Choroid plexus epithelial cell (primary cell): ENCODE results near the gene CCDC138.

ENCODE experiments used
- DNase-seq: peaks from one replicate; pipeline ENCODE4 v3.0.0-alpha.2; 2010; ENCODE audit warnings: low read depth
- H3K4me3 ChIP-seq: 2 replicates; pipeline ENCODE4 v1.5.1; 2011; ENCODE audit warnings: low read depth, mild to moderate bottlenecking, control low read depth, low read length, moderate library complexity
- TF ChIP-seq, protein P1 (sequence below): conservative IDR thresholded peaks from 2 replicates; pipeline ENCODE4 v1.5.1; 2011; ENCODE audit warnings: low read depth, mild to moderate bottlenecking, control low read depth, inconsistent platforms, low read length, moderate library complexity

The CCDC138 gene

DNA sequence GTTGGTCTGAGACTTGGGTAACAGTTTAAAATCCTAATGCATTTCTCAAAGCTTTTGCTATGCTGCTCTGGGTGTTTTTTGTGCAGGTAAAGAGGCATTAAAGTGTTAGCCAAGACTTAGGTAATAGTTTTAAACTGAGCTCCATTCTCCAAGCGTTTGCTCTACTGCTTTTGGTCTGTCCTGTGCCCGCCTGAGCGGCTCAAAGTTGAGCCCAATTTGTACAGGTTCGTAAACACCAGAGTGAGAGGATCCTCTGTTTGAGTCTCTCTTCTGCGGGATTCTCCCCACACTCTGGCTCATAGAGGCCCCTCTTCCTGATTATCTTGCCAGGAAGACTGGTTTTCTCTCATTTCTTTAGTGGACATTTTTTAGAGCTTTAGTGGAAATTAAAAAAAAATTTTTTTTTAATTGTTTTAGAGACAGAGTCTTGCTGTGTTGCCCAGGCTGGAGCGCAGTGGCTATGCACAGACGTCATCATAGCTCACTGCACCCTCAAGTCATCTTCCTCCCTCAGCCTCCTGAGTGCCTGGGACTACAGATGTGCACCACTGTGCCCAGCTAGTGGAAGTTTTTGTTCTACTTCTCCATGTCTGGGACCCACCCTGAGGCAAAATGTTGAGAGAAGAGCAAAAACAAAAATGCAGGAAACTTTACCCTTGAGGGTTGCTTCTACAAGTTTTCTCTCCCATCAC lies 16.6 kb downstream of the CCDC138 start:
- no peak for DNase-seq
- TF ChIP-seq, protein P1, sequence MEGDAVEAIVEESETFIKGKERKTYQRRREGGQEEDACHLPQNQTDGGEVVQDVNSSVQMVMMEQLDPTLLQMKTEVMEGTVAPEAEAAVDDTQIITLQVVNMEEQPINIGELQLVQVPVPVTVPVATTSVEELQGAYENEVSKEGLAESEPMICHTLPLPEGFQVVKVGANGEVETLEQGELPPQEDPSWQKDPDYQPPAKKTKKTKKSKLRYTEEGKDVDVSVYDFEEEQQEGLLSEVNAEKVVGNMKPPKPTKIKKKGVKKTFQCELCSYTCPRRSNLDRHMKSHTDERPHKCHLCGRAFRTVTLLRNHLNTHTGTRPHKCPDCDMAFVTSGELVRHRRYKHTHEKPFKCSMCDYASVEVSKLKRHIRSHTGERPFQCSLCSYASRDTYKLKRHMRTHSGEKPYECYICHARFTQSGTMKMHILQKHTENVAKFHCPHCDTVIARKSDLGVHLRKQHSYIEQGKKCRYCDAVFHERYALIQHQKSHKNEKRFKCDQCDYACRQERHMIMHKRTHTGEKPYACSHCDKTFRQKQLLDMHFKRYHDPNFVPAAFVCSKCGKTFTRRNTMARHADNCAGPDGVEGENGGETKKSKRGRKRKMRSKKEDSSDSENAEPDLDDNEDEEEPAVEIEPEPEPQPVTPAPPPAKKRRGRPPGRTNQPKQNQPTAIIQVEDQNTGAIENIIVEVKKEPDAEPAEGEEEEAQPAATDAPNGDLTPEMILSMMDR = no peak
- no peak overlapping the region for H3K4me3 ChIP-seq

DNA sequence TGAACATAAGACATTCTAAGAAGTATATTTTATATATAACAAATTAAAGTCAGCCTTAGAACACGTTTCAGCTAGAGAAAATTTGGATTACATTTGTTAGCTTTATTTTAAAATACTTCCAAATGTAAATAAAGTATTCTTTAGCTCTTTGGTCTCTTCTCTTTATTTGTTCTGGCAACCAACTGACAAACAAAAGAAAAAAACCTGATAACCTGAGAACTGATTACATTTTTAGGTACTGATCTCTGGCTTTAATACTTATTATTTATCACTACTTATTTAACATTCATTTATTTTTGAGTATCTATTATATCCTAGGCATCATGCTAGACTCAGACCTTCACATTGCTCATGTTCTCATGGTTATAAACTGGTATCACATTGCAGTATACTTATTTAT lies 18.5 kb downstream of the CCDC138 start:
- TF ChIP-seq, protein P1 = no peak
- no peak for DNase-seq
- no peak overlapping the region for H3K4me3 ChIP-seq

DNA sequence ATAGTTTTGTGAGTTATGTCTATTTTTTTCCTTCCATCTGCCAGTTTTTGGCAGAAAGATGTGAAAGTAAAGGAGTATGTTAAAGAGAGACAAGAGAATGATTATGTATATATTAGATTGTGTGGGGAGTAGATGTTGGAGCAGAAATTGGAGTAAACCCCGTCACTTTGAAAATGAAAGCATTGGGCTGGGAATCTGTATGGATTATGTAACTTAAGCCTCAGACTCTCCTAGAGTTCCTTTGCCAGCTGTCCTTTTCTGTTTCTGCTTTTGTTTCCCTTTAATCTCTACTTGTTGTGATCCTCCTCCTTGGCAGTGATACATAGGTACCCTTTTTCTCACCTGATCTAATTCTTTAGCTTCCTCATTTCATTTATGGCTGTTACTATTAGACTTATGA lies 19.2 kb downstream of the CCDC138 start:
- no peak overlapping the region for H3K4me3 ChIP-seq
- TF ChIP-seq, protein P1 = no peak
- DNase-seq = no peak

DNA sequence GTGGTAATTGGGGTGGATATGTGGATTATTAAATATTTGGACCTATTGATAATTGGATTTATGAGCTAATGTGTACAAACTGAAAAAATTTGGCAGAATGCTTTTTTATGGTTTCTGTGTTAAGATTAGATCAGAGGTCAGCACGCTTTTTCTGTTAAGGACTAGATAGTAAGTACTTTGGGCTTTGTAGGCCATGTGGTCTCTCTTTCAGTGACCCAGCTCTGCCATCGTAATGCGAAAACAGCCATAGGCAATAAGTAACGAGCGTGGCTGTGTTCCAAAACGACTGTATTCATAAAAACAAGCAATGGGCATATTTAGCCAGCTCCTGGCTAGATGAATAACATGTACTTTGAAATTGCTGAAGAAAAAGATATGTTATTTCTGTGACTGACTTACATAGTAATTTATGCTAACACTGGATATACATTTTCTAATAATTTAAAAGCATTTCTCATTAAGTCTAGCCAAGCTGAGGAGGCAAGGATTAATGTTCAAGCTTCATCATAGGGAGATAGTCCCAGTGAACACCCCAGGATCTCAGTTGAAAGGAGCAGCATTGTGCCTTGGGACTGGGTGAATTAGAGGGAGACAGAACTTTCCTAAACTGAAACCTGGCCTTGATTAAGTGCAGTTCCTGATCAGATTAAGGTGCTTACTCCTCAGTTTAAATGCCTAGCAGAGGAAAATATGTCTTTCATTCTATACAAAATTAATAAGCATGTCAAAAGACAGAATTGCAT lies 20.0 kb downstream of the CCDC138 start:
- TF ChIP-seq, protein P1 = no peak
- no peak overlapping the region for H3K4me3 ChIP-seq
- no peak for DNase-seq

DNA sequence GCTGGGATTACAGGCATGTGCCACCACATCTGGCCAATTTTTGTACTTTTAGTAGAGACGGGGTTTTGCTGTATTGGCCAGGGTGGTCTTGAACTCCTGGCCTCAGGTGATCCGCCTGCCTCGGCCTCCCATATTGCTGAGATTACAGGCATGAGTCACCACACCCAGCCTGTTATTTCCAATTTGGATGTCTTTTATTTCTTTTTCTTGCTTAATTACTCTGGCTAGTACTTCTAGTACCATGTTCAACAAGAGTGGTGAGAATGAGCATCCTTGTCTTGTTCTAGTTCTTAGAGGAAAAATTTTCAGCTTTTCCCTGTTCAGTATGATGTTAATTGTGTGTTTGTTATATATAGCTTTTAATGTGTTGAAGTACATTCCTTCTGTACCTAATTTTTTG lies 23.4 kb downstream of the CCDC138 start:
- no peak for DNase-seq
- TF ChIP-seq, protein P1 = no peak
- no peak overlapping the region for H3K4me3 ChIP-seq

DNA sequence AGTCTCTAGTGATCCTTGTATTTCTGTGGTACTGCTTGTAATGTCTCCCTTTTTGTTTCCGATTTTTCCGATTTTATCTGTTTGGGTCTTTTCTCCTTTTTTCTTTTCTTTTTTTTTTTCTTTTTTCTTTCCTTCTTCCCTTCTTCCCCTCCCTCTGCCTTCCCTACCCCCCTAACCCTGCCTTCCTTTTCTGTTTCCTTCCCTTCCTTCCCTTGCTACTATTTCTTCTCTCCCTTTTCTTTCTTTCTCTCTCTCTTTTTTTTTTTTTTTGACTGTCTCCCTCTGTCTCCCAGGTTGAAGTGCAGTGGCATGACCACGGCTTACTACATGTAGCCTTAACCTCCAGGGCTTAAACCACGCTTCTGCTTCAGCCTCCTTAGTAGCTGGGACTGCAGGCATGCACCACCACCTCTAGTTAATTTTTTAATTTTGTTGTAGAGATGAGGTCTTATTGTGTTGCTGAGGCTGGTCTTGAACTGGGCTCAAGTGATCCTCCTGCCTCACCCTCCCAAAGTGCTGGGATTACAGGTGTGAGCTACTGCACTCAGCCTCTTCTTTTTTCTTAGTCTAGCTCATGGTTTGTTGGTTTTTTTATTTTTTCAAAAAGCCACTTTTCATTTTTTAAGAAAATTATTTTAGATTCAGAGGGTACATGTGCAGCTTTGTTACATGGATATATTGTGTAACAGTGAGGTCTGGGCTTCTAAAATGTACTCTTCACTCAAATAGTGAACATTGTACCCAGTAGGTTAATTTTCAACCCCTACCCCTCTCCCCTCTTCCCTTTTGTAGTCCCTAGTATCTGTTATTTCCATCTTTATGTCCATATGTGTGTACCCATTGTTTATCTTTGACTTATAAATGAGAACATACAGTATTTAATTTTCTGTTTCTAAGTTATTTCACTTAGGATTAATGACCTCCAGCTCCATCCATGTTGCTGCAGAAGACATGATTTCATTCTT lies 24.7 kb downstream of the CCDC138 start:
- no peak for DNase-seq
- H3K4me3 ChIP-seq = no peak overlapping the region
- TF ChIP-seq, protein P1 = no peak
